Measurements from ENCODE around the gene GSN.

Gene GSN

DNA sequence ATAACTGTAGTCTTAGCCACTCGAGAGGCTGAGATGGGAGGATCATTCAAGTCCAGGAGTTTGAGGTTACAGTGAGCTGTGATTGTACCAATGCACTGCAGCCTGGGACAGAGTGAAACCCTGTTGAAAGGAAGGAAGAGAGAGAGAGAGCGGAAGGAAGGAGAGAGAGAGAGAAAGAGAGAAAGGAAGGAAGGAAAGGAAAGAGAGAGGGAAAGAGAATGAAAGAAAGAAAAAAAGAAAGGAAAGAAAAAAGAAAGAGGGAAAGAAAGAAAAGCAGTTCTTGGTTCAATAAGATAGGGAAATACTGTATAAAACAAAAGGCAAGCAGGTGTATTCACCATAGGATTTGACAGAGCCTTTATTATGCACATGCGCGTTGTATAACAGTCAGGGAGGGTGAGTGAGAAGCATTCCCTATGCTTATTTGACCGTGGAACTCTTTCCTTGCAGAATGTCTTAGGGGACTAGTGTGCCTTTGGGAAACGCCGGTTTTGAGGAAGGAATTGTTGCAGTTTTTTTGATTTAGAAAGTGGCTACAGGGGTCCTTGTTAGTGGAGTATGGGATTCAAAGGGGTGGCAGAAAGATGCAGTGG is 42.0 kb downstream of the GSN start:
- TF ChIP-seq, protein P1, sequence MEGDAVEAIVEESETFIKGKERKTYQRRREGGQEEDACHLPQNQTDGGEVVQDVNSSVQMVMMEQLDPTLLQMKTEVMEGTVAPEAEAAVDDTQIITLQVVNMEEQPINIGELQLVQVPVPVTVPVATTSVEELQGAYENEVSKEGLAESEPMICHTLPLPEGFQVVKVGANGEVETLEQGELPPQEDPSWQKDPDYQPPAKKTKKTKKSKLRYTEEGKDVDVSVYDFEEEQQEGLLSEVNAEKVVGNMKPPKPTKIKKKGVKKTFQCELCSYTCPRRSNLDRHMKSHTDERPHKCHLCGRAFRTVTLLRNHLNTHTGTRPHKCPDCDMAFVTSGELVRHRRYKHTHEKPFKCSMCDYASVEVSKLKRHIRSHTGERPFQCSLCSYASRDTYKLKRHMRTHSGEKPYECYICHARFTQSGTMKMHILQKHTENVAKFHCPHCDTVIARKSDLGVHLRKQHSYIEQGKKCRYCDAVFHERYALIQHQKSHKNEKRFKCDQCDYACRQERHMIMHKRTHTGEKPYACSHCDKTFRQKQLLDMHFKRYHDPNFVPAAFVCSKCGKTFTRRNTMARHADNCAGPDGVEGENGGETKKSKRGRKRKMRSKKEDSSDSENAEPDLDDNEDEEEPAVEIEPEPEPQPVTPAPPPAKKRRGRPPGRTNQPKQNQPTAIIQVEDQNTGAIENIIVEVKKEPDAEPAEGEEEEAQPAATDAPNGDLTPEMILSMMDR (IDR thresholded peaks at IDR 0.05; ENCODE audit: low read depth, low read length, missing control alignments): no peak
- in situ Hi-C loops (cut with HindIII; ENCODE audit: low sequenced_read_pairs): no loop called here
- no peak for DNase-seq (ENCODE audit: low read depth)
- H3K4me3 ChIP-seq (ENCODE audit: low read depth, low read length): no peak overlapping the region

GRCh38 chr9:121310571-121310970 is 42.6 kb downstream of the GSN start:
- TF ChIP-seq, protein P1 (IDR thresholded peaks at IDR 0.05; ENCODE audit: low read depth, low read length, missing control alignments): no peak
- in situ Hi-C loops (cut with HindIII; ENCODE audit: low sequenced_read_pairs): no loop called here
- DNase-seq (ENCODE audit: low read depth): no peak
- H3K4me3 ChIP-seq (ENCODE audit: low read depth, low read length): no peak overlapping the region

DNA sequence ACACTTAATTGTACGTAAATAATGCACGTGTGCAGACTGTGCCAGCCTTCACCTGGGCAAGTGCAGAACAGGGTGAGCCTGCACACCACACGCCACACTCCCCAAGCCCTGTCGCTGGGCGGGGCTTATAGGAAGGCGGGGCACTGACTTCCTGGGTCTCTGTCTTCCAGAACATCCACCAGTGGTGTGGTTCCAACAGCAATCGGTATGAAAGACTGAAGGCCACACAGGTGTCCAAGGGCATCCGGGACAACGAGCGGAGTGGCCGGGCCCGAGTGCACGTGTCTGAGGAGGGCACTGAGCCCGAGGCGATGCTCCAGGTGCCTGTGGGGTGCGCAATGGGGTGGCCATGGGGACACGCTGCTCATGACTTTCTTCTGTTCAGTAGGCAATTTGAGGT is 44.2 kb downstream of the GSN start:
- no peak overlapping the region for H3K4me3 ChIP-seq (ENCODE audit: low read depth, low read length)
- DNase-seq (ENCODE audit: low read depth): no peak
- in situ Hi-C loops (cut with HindIII; ENCODE audit: low sequenced_read_pairs): no loop called here
- TF ChIP-seq, protein P1 (IDR thresholded peaks at IDR 0.05; ENCODE audit: low read depth, low read length, missing control alignments): no peak

GRCh38 chr9:121313458-121314152 is 45.6 kb downstream of the GSN start:
- TF ChIP-seq, protein P1 (IDR thresholded peaks at IDR 0.05; ENCODE audit: low read depth, low read length, missing control alignments): no peak
- H3K4me3 ChIP-seq (ENCODE audit: low read depth, low read length): no peak overlapping the region
- in situ Hi-C loops (cut with HindIII; ENCODE audit: low sequenced_read_pairs): no loop called here
- no peak for DNase-seq (ENCODE audit: low read depth)

GRCh38 chr9:121316378-121316777 is 48.4 kb downstream of the GSN start:
- TF ChIP-seq, protein P1 (IDR thresholded peaks at IDR 0.05; ENCODE audit: low read depth, low read length, missing control alignments): no peak
- in situ Hi-C loops (cut with HindIII; ENCODE audit: low sequenced_read_pairs): no loop called here
- H3K4me3 ChIP-seq (ENCODE audit: low read depth, low read length): no peak overlapping the region
- DNase-seq (ENCODE audit: low read depth): no peak

GRCh38 chr9:121316852-121317373 is 49.0 kb downstream of the GSN start:
- in situ Hi-C loops (cut with HindIII; ENCODE audit: low sequenced_read_pairs): no loop called here
- DNase-seq (ENCODE audit: low read depth): no peak
- TF ChIP-seq, protein P1 (IDR thresholded peaks at IDR 0.05; ENCODE audit: low read depth, low read length, missing control alignments): no peak
- H3K4me3 ChIP-seq (ENCODE audit: low read depth, low read length): no peak overlapping the region
